DMS53 (cell line): Measurements from ENCODE around the gene NACA2.
A peak's percentile ranks its signal among the peaks of the same experiment; 100 is the strongest.
"Not testable (repeated sequence)": the region's sequence is repeated elsewhere in the genome, so short reads cannot be mapped to it uniquely, and the experiment has no call there.

Experiments
- DNase-seq: peaks from one replicate; lab custom pipeline; 2025; lab: John Stamatoyannopoulos, UW

Gene NACA2

DNA sequence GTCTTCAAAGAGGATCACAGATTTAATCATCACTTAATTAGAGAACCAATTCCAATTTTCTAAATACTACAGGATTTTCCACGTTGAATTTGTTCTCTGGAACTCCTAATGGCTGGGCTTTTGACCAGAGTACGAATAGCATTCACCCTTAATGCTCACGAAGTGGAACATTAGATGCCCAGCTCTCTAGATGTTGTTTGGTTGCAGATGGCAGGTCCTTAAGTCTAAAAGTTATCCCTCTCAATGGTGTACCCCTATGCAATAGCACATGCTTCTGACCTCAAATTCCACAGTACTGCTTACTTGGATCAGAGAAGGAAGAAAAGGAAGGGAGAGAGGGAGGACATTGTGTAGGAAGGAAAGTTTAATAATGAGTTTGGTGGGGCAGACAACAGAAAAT lies 8.6 kb upstream of the NACA2 start:
- no peak for DNase-seq

GRCh38 chr17:61598014-61598413 lies 7.0 kb upstream of the NACA2 start:
- DNase-seq, result no peak

DNA sequence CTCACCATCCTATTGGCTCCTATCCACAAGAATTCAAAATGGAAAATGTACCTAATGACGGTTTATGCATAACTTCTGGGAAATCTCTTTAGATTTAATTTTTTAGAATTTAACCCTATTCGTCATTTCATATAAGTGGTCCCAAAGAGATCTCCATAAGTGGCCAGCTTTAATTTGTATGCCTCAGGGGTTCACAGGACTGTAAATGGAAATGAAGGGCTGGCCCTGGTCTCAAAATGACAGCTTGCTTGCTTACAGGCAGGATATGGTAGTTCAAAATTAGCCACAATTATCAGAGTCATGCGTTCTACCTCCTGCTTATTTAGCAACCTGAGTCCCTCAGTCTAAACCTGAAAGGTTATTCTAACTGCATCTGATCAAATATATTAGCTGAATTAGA lies 6.6 kb upstream of the NACA2 start:
- DNase-seq, result no peak

- no peak for DNase-seq
Measured at GRCh38 chr17:61595418-61596186, 4.6 kb upstream of the NACA2 start.

- DNase-seq, result no peak
Measured at GRCh38 chr17:61594294-61594825, 3.3 kb upstream of the NACA2 start.

GRCh38 chr17:61593426-61593825 lies 2.4 kb upstream of the NACA2 start:
- no peak for DNase-seq

- DNase-seq, result no peak
Measured at GRCh38 chr17:61591930-61592329, 911 bp upstream of the NACA2 start.

DNA sequence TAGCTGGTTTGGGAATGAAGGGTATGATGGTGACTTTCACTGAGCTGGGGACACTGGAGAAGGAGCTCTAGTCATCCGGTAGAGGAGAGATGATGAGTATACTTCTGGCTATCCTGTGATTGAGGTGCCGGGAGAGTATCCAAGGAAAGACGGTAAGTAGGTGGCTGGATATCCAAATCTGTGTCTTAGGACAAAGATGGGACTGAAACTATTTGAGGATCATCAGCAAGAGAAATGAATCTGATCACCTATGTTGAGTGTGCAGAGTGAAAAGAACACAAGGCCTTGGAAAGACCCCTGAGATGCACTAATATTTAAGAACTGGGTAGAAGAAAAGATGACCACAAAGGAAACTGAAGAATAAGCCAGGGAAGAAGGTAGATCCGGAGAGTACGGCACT lies 1.0 kb downstream of the NACA2 start:
- DNase-seq, result no peak

- DNase-seq, result no peak
Measured at GRCh38 chr17:61587807-61588660, 3.0 kb downstream of the NACA2 start.

- DNase-seq, result no peak
Measured at GRCh38 chr17:61587242-61587641, 3.8 kb downstream of the NACA2 start.

- not testable (repeated sequence) for DNase-seq
Measured at GRCh38 chr17:61586622-61587021, 4.4 kb downstream of the NACA2 start.

DNA sequence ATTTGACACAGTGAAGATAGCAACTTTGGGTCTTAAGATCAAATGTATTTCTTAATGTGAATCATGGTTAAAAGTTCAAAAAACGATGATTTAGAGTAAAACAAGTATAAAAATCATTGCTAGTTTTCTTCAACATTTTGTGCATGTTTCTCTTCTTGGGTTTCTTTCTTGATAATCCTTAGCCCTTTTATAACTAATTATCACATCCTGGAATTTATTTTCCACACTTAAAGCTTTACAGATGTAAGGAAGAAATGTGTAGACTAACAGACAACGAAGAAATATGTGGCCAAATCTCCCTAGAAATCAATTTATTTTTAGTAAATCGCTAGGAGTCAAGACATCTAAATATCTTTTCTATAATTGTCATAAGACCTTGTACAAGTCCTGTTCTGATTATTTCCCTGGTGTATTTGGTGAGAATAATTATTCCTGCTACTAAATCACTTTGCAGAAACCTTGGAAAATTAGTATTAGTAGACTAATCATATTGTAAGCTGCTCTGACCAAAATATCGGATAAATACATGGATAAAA lies 4.9 kb downstream of the NACA2 start:
- no peak for DNase-seq

GRCh38 chr17:61584866-61585265 lies 6.2 kb downstream of the NACA2 start:
- no peak for DNase-seq

DNA sequence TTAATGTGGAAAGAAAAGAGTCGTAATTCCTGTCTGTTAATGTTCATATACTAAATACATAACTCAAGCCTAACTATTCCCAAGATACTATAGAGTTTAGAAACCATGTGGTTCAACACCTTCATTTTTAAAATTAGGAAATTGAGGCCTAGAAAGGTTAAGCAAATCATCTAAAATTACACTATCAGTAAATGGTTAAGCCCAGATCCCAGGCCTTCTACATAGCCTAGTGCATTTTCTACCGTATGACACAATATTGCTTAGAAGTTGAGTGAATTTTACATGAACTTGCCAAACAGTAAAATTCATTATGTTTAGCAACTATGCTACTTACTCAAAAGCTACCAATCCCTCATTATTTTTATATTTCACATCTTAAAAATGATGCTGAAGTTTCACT lies 6.8 kb downstream of the NACA2 start:
- no peak for DNase-seq

GRCh38 chr17:61583660-61584264 lies 7.3 kb downstream of the NACA2 start:
- DNase-seq, result no peak

DNA sequence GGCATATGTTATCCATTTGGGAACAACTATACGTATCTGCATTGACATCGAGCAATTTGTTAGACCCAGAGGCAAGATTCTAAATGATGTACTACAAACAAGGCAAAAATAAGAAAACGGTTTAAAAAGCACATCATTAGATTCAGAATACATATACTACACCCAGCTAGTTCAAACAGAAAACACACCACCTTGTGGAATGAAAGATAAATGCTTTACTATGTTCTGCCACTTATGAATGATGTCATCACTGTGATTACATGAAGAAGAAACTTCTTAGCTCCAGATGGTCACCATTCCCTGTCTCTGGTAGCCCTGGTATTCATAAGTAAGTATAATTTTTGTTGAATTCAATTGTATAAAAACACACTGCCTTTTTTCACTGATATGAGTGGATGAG lies 7.8 kb downstream of the NACA2 start:
- DNase-seq, result peak; percentile 75

- no peak for DNase-seq
Measured at GRCh38 chr17:61582593-61582992, 8.4 kb downstream of the NACA2 start.

GRCh38 chr17:61581611-61582349 lies 9.2 kb downstream of the NACA2 start:
- no peak for DNase-seq

- no peak for DNase-seq
Measured at GRCh38 chr17:61580502-61580901, 10.5 kb downstream of the NACA2 start.

DNA sequence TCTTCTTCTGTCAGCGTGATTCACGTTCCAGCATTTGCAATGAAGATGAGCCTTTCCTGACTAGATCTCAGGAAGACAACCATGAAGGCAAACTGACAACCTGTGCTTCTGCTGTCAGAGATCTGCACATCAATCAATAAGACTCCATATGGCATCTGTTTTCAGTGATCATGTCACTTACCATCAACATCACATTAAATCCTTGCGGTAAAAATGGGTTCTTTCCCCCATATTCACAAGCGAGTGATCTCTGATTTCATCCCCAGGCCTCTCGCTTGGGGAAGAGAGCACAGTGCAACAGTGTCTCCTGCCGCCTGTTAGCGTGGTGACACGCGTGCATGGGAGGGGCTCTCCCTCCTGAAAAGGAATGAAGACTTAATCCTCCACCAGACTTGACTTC lies 11.1 kb downstream of the NACA2 start:
- no peak for DNase-seq

DNA sequence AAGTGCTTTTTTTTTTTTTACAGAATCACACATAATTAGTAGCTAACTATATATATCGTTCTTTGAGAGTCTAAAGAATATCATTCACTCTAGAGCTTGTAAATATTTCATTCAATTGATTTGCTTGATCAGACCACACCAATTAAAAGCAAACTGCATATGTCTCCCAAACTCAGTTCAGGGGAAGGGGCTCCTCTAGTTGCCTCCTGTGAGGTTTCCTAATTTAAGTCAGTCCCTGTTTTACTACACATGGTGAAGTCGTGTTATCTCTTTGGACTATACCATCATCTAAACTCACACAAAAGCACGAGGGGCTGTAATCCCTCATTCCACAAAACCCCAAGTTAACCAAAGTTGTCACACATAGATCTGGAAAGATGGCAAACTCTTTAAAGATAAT lies 11.7 kb downstream of the NACA2 start:
- DNase-seq, result no peak

GRCh38 chr17:61578645-61579044 lies 12.4 kb downstream of the NACA2 start:
- DNase-seq, result no peak
